ENCODE results near the gene GIMAP2. TPM values are rescaled to one million over a fixed set of nuclear protein-coding genes. Genes with fewer than 3 reads are reported as not detected.

GIMAP2 gene
- total and polyA plus RNA-seq, 2 of the 13 experiments (the other 11 are each of a cell fraction or from before 2014, with no cell fraction given): 0.49 to 1.4 TPM

DNA sequence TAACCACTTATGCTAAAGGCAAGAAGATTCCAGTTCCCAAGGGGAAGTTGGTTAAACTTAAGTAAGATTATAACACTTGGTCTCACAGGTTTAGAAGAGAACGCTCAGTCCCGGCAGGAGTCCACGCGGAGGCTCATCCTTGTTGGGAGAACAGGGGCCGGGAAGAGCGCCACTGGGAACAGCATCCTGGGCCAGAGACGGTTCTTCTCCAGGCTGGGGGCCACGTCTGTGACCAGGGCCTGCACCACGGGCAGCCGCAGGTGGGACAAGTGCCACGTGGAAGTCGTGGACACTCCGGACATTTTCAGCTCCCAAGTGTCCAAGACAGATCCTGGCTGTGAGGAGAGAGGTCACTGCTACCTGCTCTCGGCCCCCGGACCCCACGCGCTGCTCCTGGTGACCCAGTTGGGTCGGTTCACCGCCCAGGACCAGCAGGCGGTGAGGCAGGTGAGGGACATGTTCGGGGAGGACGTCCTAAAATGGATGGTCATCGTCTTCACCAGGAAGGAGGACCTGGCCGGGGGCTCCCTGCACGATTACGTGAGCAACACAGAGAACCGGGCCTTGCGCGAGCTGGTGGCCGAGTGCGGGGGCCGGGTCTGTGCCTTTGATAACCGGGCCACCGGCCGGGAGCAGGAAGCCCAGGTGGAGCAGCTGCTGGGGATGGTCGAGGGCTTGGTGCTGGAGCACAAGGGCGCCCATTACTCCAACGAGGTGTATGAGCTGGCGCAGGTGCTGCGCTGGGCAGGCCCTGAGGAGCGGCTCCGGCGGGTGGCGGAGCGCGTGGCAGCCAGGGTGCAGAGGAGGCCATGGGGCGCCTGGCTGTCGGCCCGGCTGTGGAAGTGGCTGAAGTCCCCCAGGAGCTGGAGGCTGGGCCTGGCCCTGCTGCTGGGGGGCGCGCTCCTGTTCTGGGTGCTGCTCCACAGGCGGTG lies 34.7 kb downstream of the GIMAP2 start (continued):
- no peak for TF ChIP-seq MLX (CRISPR knock-in tag; IDR thresholded peaks at IDR 0.05)
- TF ChIP-seq NR2F1 (CRISPR knock-in tag; IDR thresholded peaks at IDR 0.05): no peak
- TF ChIP-seq, protein P1, sequence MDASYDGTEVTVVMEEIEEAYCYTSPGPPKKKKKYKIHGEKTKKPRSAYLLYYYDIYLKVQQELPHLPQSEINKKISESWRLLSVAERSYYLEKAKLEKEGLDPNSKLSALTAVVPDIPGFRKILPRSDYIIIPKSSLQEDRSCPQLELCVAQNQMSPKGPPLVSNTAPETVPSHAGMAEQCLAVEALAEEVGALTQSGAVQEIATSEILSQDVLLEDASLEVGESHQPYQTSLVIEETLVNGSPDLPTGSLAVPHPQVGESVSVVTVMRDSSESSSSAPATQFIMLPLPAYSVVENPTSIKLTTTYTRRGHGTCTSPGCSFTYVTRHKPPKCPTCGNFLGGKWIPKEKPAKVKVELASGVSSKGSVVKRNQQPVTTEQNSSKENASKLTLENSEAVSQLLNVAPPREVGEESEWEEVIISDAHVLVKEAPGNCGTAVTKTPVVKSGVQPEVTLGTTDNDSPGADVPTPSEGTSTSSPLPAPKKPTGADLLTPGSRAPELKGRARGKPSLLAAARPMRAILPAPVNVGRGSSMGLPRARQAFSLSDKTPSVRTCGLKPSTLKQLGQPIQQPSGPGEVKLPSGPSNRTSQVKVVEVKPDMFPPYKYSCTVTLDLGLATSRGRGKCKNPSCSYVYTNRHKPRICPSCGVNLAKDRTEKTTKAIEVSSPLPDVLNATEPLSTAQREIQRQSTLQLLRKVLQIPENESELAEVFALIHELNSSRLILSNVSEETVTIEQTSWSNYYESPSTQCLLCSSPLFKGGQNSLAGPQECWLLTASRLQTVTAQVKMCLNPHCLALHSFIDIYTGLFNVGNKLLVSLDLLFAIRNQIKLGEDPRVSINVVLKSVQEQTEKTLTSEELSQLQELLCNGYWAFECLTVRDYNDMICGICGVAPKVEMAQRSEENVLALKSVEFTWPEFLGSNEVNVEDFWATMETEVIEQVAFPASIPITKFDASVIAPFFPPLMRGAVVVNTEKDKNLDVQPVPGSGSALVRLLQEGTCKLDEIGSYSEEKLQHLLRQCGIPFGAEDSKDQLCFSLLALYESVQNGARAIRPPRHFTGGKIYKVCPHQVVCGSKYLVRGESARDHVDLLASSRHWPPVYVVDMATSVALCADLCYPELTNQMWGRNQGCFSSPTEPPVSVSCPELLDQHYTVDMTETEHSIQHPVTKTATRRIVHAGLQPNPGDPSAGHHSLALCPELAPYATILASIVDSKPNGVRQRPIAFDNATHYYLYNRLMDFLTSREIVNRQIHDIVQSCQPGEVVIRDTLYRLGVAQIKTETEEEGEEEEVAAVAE (CRISPR knock-in tag; IDR thresholded peaks at IDR 0.05; ENCODE audit: borderline replicate concordance): no peak
- no peak for TF ChIP-seq ATF7 (IDR thresholded peaks at IDR 0.05)
- no peak for TF ChIP-seq ATF7 (CRISPR knock-in tag; IDR thresholded peaks at IDR 0.05)
- TF ChIP-seq ZNF550 (CRISPR knock-in tag; IDR thresholded peaks at IDR 0.05; ENCODE audit: borderline replicate concordance): no peak

DNA sequence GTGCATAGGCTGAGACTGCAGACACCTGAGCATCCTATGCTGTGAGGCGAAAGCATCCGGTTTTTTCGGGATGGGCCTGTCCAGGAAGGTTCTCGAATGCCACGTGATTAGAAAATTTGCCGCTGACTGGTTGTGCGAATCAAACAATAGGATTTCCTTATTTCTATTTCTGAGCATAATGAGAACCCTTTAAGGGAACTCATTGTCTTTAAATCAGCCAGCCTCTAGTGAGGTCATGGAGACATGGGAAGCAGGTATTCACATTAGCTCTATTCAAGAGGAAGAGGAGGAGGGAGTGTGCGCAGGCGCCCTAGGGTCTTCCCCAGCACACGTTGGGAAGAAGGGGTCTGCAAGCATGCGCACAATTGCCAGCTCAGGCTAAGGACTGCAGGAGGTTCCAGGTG lies 36.5 kb downstream of the GIMAP2 start:
- ChIA-PET CTCF (ENCODE audit: low intra/inter-chr PET ratio, low total read pairs) (no interaction called here), POLR2A (no interaction called here)
- no peak overlapping the region for H3K9ac ChIP-seq (ENCODE audit: insufficient read depth, low read depth, low read length)
- H2AFZ ChIP-seq (ENCODE audit: low read length): no peak overlapping the region
- no peak for FAIRE-seq
- H3K4me3 ChIP-seq (replicated peaks in 1 of 3; ENCODE audit: insufficient read depth in 1 of 3, low read depth in 2 of 3, low read length in 3 of 3): no peak overlapping the region
- 60% methylated on average over 11 of the region's 11 CpGs for WGBS (ENCODE audit: low lambda C conversion rate)
- H3K36me3 ChIP-seq (replicated peaks in 1 of 2; ENCODE audit: control insufficient read depth in 1 of 2, insufficient read depth in 2 of 2, low read length in 2 of 2): no peaks in the 10 kb centered on the region
- H3K79me2 ChIP-seq (ENCODE audit: insufficient read depth, low read length): no peaks in the 10 kb centered on the region
- no peak for ATAC-seq
- H3K4me1 ChIP-seq (ENCODE audit: insufficient read depth, low read length): peaks cover 3% of the 10 kb centered on the region; the same call in 1 of the 2 replicates
- intact Hi-C loops (cut with micrococcal nuclease; ENCODE audit: unreplicated experiment) (no loop called here), in situ Hi-C loops (cut with HindIII; ENCODE audit: extremely low pct_ligation_motif_present, low pct_unique_long_range_greater_than_20kb) (no loop called here)
- no peaks in the 10 kb centered on the region for H4K20me1 ChIP-seq (ENCODE audit: insufficient read depth, low read length)
- H3K27ac ChIP-seq (ENCODE audit: extremely low read length, insufficient read depth, low read length): no peak overlapping the region
- no peaks in the 10 kb centered on the region for H3K9me3 ChIP-seq (ENCODE audit: low read length)
- H3K27me3 ChIP-seq (ENCODE audit: control insufficient read depth in 1 of 2, insufficient read depth in 2 of 2, low read length in 2 of 2): peaks cover 0 to 10% of the 10 kb centered on the region in 2 experiments; a peak in 3 of 5 replicates
- DNase-seq (ENCODE audit: low spot score): no peak
- no peak overlapping the region for H3K4me2 ChIP-seq (ENCODE audit: low read depth, low read length)
- BruUV-seq (replicated peaks): no TSS peak
- TF ChIP-seq ZNF10 (CRISPR knock-in tag; IDR thresholded peaks at IDR 0.05; ENCODE audit: borderline replicate concordance, low read depth): no peak
- TF ChIP-seq ZNF121 (CRISPR knock-in tag; IDR thresholded peaks at IDR 0.05): no peak
- TF ChIP-seq ZFAT (CRISPR knock-in tag; conservative IDR thresholded peaks at IDR 0.05): no peak
- no peak for TF ChIP-seq PHB2 (IDR thresholded peaks at IDR 0.05; ENCODE audit: partially characterized antibody)
- TF ChIP-seq, protein P2, sequence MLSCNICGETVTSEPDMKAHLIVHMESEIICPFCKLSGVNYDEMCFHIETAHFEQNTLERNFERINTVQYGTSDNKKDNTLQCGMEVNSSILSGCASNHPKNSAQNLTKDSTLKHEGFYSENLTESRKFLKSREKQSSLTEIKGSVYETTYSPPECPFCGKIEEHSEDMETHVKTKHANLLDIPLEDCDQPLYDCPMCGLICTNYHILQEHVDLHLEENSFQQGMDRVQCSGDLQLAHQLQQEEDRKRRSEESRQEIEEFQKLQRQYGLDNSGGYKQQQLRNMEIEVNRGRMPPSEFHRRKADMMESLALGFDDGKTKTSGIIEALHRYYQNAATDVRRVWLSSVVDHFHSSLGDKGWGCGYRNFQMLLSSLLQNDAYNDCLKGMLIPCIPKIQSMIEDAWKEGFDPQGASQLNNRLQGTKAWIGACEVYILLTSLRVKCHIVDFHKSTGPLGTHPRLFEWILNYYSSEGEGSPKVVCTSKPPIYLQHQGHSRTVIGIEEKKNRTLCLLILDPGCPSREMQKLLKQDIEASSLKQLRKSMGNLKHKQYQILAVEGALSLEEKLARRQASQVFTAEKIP (CRISPR knock-in tag; IDR thresholded peaks at IDR 0.05; ENCODE audit: borderline replicate concordance): no peak
- no peak for TF ChIP-seq SKI (IDR thresholded peaks at IDR 0.05; ENCODE audit: partially characterized antibody)
- no peak for TF ChIP-seq PHF5A (CRISPR knock-in tag; IDR thresholded peaks at IDR 0.05; ENCODE audit: low read depth, unreplicated experiment)
- TF ChIP-seq, protein P3, sequence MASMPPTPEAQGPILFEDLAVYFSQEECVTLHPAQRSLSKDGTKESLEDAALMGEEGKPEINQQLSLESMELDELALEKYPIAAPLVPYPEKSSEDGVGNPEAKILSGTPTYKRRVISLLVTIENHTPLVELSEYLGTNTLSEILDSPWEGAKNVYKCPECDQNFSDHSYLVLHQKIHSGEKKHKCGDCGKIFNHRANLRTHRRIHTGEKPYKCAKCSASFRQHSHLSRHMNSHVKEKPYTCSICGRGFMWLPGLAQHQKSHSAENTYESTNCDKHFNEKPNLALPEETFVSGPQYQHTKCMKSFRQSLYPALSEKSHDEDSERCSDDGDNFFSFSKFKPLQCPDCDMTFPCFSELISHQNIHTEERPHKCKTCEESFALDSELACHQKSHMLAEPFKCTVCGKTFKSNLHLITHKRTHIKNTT (CRISPR knock-in tag; IDR thresholded peaks at IDR 0.05): no peak
